ENCODE data around the gene MMP14.
"Not testable (repeated sequence)": the region's sequence is repeated elsewhere in the genome, so short reads cannot be mapped to it uniquely, and the experiment has no call there.

MMP14 gene

DNA sequence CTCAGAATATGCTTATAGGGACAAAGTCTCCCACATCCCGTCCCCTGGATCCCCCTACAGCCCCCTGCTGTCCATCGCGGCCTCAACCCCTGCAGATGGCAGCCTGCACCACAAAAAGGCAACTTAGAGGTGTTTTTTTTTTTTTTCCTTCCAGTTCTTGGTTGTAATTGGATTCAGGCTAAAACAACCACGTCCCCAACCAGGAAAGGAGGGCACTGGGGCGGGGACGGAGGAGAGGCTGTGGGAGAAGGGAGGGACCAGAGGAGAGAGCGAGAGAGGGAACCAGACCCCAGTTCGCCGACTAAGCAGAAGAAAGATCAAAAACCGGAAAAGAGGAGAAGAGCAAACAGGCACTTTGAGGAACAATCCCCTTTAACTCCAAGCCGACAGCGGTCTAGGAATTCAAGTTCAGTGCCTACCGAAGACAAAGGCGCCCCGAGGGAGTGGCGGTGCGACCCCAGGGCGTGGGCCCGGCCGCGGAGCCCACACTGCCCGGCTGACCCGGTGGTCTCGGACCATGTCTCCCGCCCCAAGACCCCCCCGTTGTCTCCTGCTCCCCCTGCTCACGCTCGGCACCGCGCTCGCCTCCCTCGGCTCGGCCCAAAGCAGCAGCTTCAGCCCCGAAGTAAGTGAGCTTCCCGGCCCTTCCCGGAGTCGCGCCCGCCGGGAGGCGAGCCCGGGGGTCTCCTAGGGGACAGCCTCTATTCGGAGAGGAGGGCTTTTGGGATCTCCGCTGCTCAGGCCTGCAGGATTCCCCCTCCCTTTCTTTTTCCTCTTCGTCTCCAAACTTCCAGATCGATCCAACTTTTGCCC is at the start of gene MMP14:
Gene MMP14 (plus strand): TSS at position 285 of the 813 bp plus-strand sequence. CDS start 233 bp downstream, at position 518.
- no peak for DNase-seq

DNA sequence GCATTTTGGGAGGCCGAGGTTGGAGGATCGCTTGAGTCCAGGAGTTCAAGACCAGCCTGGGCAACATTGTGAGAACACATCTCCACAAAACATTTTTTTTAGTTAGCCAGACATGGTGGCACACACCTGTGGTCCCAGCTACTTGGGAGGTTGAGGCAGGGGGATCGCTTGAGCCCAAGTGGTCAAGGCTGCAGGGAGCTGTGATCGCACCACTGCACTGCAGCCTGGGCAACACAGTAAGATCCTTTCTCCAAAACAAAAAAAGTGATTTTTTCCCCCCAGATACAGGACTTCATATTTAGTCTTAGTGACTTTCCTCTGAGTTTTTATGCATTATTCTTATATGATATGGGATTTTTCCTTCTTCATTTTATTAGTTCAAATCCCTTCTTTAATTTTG is 49.7 kb upstream of the MMP14 start:
- no peak for DNase-seq

DNA sequence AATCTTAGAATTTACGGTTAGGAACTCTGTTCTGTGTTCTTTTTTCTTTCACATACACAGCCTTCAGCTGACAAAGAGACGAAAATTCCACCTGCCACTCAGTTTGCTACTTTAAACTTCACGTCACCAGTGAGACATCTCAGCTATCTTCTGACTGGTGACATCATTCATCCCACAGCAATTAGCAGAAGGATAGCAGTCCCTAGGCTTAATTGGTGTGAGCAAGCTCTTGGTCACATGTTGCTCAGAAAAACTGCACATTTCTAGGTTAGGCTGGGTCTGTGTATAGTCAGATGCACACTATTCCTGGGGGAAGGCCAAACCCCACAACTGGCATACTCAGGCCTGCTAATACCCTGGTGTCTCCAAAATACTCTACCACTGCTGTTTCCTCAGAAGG is 45.1 kb upstream of the MMP14 start:
- no peak for DNase-seq

DNA sequence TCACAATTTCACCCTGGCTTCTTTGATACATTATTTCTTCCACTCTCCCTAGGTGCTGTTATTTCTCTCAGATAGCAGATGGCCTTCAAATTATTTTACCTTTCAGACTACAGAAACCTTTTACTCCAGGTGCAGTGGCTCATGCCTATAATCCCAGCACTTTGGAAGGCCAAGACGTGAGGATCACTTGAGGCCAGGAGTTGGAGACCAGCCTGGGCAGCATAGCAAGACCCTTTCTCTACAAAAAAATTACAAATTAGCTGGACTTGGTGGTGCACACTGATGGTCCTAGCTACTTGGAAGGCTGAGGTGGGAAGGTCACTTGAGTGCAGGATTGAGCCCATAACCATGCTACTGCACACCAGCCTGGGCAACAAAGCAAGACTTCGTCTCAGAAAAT is 44.2 kb upstream of the MMP14 start:
- DNase-seq = no peak

DNA sequence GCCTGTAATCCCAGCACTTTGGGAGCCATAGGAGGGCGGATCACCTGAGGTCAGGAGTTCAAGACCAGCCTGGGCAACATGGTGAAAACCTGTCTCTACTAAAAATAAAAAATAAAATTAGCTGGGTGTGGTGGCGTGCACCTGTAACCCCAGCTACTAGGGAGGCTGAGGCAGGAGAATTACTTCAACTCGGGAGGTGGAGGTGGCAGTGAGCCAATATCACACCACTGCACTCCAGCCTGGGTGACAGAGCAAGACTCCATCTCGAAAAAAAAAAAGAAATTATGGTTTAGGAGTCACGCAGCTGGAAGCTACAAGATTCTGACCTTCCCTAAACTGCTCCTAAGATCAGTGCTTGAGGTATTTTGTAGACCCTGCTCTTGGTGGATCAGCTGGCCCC is 42.8 kb upstream of the MMP14 start:
- not testable (repeated sequence) for DNase-seq

DNA sequence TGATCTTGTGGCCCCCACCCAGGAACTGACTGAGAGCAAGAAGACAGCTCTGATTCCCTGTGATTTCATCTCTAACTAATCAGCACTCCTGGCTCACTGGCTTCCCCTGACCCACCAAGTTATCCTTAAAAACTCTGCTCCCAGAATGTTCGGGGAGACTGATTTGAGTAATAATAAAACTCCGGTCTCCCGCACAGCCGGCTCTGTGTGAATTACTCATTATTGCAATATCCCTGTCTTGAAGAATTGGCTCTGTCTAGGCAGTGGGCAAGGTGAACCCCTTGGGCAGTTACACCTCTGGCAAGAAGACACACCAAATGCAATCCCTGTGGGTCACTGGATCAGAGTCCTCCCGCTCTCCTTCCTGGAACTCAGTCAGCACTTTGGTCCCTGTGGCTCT is 42.4 kb upstream of the MMP14 start:
- no peak for DNase-seq

DNA sequence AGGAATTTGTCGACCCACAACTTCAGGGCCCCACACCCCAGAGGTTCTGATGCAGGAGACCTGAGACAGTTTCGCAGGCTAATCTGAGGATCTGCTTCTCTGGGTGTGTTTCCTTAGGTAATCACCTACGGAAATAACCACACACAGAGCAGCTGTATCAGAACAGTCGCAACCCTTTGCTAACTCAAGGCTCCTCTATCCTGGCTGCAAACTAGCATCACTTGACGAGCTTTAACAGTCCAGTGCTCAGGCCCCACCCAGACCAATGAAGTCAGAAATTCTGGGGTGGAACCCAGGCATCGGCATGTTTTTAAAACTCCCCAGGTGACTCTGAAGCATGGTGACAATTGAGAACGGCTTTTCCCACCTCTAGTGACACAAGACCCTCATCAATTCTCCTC is 41.8 kb upstream of the MMP14 start:
- DNase-seq = no peak

DNA sequence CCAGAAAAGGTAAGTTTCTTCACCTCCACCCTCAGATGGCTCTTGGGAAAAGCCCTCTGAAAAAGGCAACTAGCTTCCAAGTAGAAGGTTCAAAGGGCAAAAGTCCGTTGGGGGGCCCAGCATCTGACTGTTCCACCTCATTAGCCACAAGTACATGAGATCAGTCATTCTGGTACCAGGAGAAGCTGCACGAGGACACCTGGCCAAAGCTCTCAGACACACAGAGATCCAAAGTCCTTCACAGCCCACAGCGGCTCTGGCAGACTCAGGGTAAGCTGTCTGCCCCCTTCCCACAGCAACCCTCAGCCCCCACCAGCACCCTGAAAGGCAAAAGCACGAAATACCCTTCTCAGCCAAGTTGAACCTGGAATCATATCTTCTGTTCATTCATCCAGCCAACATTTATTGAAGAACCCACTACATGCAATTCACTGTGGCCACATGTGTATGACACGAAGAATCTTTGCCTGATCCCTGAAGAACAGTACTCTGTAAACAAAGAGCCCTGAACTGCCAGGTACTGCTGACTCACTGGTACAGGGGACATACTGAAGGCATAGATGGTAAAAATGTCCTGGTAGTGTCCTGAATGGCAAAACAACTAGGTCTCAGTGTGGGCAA is 40.2 kb upstream of the MMP14 start:
- no peak for DNase-seq

DNA sequence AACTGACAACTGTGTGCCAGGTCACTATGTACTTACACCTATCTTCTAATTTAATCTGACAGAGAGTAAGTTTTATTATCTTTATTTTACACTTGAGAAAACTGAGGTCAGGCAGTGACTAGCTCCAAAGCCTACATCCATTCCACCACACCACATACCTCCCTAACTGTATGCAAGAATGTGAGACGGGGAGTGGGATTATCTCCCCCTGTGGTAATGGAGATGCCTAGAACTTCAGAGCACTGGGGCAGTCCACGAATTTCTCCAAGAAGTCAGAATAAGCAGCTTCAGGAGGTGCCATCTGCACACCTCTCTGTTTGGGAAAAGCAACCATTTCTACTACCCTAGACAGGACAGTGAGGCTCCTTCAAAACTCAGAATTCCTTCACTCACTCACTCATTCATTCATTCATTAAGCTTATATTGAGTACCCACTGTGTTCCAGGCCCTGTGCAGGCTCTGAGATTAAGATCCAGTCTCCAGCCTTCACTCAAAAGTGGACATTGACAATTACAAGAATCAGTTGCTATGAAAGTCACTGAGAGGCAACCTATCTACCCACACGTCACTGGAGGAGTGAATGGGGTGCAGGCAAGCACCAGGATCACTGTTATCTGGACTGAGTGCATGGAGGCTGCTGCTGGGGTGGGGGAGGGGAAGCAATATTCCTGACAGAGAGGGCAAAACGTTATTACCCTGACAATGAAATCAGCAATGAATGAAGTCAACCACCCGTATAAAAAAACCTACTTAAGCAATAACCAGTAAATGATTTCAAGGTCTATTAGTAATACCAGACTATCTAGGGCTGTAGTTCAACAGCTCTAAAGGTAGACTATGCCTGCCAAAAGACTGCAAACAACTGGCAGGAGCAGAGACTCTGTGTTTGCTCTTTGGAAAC is 39.1 kb upstream of the MMP14 start:
- no peak for DNase-seq

DNA sequence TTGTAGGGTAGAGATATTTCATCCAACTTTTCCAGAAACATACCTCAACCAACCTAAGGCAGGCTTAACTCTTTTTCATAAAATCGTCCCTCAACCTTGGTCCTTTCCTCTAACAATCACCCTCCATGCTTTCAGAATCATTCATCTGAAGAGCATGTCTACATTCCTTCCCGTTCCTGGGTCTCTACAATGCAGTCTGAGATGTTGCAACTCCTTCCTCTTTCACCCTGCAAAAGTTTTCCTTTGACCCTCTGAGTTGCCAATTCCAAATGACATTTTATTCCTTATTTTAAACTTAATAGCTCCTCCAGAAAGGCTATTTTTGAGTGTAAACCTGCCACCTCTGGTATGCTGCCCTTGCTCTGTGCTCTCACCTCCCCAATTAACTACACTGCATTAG is 37.9 kb upstream of the MMP14 start:
- DNase-seq = no peak

DNA sequence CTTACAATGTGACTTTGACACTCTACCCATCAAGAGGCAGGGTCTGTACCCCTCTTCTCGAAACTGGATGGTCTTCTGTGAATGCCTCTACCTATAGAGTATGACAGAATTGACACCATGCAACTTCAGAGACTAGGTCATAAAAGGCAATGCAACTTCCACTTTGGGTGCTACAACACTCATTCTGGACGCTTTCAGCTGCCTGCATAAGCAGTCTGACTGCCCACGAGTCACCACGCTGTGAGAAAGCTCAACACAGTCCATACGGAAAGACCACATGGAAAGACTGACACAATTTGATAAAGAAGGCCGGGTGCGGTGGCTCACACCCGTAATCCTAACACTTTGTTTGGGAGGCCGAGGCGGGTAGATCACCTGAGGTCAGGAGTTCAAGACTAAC is 36.0 kb upstream of the MMP14 start:
- no peak for DNase-seq

DNA sequence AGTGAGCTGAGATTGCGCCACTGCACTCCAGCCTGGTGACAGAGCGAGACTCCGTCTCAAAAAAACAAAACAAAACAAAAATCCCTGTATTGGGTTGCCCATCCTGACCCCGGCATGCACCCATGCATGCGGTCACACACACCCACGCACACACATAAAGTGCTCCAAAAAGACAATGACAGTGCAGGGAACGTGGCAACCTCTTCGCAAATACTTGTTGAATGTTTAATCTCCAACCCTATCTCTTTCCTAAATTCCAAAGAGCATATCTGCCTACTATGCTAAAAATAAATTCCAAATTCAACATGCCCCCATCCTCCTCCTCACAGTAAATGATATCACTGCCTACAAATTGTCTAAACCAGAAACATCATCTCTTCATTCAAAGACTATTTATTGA is 34.7 kb upstream of the MMP14 start:
- no peak for DNase-seq

DNA sequence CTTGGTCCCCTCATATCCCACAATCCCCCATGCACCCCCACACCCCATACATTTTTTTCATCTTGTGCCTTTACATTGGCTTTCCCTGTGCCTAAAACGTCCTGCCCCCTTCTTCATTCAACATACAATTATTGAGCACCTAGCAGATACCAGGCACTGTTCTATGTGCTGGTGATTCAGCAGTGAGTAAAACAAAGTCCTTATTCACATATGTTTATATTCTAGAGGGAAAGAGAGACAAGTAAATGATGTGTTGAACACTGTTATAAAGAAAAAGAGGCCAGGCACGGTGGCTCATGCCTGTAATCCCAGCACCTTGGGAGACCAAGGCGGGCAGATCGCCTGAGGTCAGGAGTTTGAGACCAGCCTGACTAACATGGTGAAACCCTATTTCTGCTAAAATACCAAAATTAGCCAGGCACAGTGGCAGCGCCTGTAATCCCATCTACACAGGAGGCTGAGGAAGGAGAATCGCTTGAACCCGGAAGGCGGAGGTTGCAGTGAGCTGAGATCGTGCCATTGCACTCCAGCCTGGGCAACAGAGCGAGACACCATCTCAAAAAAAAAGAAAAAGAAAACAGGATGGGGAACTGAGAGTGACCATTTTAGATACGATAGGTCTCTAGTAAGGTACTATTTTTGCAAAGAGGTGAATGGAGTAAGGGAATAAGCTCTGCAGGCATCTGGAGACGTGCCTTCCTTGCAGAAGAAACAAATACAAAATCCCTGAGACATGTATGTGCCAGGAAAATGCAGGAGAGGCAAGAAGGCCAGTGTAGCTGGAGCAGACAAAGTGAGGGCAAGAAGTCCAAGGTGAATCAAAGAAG is 33.3 kb upstream of the MMP14 start:
- no peak for DNase-seq

DNA sequence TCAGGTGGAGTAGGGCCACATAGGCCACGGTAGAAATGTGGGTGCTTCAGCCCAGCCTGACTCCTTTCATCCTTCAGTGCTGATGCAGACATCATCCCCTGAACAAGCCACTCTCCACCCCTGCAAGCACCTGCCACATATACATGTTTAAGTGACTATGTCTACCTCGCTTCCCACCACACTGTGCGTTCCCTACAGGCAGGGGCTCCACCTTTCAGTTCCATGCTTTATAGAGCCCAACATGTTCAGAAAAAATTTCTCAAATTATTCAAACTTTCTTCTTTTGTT is 32.8 kb upstream of the MMP14 start:
- no peak for DNase-seq

DNA sequence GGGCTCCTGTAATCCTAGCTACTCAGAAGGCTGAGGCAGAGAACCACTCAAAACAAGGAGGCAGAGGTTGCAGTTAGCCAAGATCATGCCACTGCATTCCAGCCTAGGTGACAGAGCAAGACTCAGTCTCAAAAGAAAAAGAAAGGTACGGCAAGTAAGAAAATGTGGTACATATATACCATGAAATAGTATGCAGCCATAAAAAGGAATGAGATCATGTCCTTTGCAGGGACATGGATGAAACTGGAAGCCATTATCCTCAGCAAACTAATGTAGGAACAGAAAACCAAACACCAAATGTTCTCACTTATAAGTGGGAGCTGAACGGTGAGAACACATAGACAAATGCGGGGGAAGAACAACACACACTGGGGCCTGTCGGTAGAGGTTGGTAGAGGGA is 31.1 kb upstream of the MMP14 start:
- DNase-seq = not testable (repeated sequence)

DNA sequence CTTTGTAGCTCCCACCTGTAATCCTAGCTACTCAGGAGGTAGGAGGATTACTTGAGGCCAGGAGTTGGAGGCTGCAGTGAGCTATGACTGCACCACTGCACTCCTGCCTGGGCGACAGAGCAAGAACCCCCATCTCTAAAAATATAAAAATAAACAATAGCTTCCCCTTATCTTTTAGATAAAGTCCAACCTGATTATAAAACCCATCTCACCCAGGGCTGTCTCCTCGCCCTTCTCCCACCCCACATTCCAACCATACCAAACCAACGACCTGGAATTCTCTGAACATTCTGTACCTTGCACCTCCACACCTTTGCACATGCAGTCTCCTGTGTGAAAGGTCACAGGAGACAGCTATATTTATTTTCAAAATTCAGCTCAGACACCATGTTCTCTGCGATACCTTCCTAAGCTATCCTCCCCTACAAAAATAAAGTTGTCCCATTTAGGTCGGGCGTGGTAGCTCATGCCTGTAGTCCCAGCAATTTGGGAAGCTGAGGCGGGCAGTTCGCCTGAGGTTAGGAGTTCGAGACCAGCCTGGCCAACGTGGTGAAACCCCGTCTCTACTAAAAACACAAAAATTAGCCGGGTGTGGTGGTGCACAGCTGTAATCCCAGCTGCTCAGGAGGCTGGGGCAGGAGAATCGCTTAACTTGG is 28.8 kb upstream of the MMP14 start:
- no peak for DNase-seq

DNA sequence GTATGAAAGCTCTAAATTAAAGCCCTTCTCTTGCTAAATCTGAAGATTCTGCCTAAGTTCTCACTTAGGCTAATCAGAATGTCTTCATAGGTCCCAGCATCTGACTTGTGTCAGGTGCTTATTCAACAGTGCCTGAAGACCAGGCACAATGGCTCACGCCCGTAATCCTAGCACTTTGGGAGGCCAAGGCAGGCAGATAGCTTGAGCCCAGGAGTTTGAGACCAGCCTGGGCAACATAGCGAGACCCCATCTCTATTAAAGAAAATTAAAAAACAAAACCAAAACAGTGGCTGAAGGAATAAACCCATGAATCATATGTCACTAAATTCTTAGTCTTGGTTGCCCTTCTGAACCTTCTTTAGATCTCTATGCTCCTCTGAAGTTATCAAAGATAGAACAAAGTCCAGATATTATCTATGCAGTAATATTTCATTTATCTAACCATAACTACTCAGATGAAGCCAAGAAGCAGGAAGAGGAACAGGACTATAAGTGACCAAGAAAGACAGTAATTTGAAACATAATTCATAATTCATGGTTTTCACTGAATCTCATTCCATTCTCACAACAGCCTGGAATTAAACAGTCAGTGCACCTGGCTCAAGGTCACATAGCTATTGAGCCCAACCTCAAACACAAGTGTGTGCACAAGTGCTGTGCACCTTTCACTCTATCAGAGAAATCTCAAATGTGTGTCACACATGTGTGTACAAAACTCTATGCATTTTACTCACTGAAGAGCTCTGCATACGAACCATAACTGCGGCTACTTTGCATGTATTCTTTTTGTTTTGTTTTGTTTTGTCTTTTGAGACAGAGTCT is 27.8 kb upstream of the MMP14 start:
- DNase-seq = no peak

DNA sequence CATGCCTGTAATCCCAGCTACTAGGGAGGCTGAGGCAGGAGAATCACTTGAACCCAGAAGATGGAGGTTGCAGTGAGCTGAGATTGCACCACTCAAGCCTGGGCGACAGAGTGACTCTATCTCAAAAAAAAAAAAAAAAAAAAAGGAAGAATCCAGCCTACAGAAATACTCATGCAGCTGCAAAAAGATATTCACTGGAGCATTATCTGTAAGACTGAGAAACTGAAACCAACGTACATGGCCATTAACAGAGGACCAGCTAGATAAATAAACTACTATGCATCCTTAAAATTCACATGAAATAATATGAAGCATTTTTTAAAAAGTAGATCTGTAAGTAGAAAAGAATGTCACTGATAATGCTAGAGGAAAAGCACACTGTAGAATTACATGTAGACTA is 24.7 kb upstream of the MMP14 start:
- no peak for DNase-seq

DNA sequence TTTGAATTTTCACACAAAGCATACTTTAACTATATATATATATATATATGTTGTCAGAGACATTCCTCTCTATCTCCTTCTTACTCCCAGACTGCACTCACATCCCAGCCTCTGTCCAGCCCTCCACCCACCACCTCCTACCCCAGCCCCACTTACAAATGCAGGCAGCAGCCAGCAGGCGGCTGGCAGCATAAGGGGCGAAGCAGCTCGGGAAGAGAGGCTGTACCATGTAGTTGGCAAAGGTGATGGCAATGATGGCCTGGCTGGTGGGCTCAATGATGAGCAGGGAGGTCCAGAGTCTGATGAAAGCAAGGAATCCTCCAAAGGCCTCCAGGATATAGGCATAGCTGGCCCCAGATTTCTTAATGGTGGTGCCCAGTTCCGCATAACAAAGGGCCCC is 23.6 kb upstream of the MMP14 start:
- DNase-seq = no peak

DNA sequence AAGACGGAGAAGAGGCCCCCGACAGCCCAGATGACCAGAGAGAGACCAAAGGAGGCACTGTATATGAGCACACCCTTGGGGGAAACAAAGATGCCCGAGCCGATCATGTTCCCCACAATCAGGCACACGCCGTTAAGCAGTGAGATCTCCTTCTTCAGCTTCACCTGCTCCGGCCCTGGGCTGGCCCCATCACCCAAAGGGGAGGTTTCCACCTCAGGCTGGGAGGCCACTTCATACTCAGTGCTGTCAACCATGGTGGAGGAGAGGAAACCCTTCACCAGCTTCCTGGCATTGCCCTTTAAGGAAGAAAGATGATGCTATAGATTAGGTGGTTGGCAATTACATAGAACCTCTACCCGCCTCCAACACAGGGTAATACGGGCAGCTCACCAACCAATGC is 23.2 kb upstream of the MMP14 start:
- DNase-seq = no peak

DNA sequence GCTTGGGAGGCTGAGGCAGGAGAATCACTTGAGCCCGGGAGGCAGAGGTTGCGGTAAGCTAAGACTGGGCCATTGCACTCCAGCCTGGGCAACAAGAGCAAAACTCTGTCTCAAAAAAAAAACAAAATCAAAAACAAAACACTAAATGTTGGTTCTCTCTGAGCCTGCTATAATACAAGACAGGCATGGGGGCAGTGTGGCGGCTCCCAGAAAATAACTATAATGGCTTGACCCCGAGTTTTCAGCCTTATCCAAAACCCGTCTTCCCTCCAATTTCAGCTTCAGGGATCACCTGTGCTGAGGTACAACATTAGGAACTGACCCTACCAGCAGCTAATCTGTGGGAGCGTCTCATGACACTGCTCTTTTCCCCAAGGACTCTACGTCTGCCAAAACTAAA is 22.0 kb upstream of the MMP14 start:
- DNase-seq = no peak
